Thyroid gland (tissue), 4 donors: ENCODE results near the gene TPGS2. TPM values are rescaled to one million over a fixed set of nuclear protein-coding genes. Genes with fewer than 3 reads are reported as not detected.

Experiments used
- DNase-seq, 2 donors: peaks; one replicate each; pipeline ENCODE4 v3.0.0-alpha.2; 2019
- H3K27ac ChIP-seq, 3 donors: fragments of 200-600 bp; sonication (generic); 1 replicate in 2 of 3; 2 replicates in 1 of 3; pipeline ENCODE4 v1.5.1; 2016 to 2019; ENCODE audit warnings: mild to moderate bottlenecking in 1 of 3, moderate library complexity in 1 of 3
- H3K27me3 ChIP-seq: fragments of 200-600 bp; sonication (generic); one replicate; pipeline ENCODE4 v1.5.1; 2019
- H3K36me3 ChIP-seq, 2 donors: fragments of 200-600 bp; sonication (generic); one replicate each; pipeline ENCODE4 v1.5.1; 2016 to 2019
- H3K4me1 ChIP-seq, 2 donors: fragments of 200-600 bp; sonication (generic); one replicate each; pipeline ENCODE4 v1.5.1; 2017 to 2019
- H3K4me3 ChIP-seq, 3 donors: fragments of 200-600 bp; sonication (generic); replicated peaks in 1 of 3; 1 replicate in 2 of 3; 2 replicates in 1 of 3; pipeline ENCODE4 v1.5.1; 2016; ENCODE audit warnings: mild to moderate bottlenecking in 1 of 3
- H3K9me3 ChIP-seq: fragments of 200-600 bp; sonication (generic); one replicate; pipeline ENCODE4 v1.5.1; 2017
- POLR2A ChIP-seq, 2 donors: fragments of 450-650 bp; IDR thresholded peaks; one replicate each; pipeline ENCODE4 v1.6.1; 2017; ENCODE audit warnings: antibody characterized with exemption in 2 of 2, mild to moderate bottlenecking in 2 of 2, moderate library complexity in 1 of 2
- WGBS, 2 donors: methylation state at CpG; one replicate each; pipeline ENCODE4 v1.1.5; 2017; 5-methylcytosine and 5-hydroxymethylcytosine counted together
- intact Hi-C: fragments of 100-400 bp; cut with DNase I; formaldehyde crosslinking; loops from one replicate; pipeline ENCODE4 v1.15.1; 2023
- total RNA-seq, 4 donors: library from RNA; depleted of rRNA; stranded (reverse); fragments of >200 nt; gene quantifications; one replicate each; pipeline ENCODE4 v1.2.3, GENCODE V29; 2016
- TF ChIP-seq, protein P1 (sequence below), 6 experiments: fragments of 200-600 bp in 3 of 6; fragments of 450-650 bp in 3 of 6; sonication (generic) in 3 of 6; IDR thresholded peaks; one replicate each; pipeline ENCODE4 v1.5.1; 2016 to 2019; ENCODE audit warnings: antibody characterized with exemption in 6 of 6, mild to moderate bottlenecking in 2 of 6, inconsistent platforms in 1 of 6, moderate library complexity in 1 of 6

Gene TPGS2
- total RNA-seq, 4 donors from 2014 or later, result 95.1 to 180 (median 142) TPM

- Histone ChIP-seq H3K9me3 (no peaks in the 10 kb centered on the region), H3K4me3 (no peak overlapping the region), H3K36me3 (no peaks in the 10 kb centered on the region), H3K27me3 (no peaks in the 10 kb centered on the region), H3K4me1 (no peaks in the 10 kb centered on the region), H3K27ac (no peak overlapping the region)
- intact Hi-C loops, result no loop called here
- TF ChIP-seq POLR2A (IDR thresholded peaks at IDR 0.05), result no peak
- TF ChIP-seq, protein P1, sequence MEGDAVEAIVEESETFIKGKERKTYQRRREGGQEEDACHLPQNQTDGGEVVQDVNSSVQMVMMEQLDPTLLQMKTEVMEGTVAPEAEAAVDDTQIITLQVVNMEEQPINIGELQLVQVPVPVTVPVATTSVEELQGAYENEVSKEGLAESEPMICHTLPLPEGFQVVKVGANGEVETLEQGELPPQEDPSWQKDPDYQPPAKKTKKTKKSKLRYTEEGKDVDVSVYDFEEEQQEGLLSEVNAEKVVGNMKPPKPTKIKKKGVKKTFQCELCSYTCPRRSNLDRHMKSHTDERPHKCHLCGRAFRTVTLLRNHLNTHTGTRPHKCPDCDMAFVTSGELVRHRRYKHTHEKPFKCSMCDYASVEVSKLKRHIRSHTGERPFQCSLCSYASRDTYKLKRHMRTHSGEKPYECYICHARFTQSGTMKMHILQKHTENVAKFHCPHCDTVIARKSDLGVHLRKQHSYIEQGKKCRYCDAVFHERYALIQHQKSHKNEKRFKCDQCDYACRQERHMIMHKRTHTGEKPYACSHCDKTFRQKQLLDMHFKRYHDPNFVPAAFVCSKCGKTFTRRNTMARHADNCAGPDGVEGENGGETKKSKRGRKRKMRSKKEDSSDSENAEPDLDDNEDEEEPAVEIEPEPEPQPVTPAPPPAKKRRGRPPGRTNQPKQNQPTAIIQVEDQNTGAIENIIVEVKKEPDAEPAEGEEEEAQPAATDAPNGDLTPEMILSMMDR (IDR thresholded peaks at IDR 0.05), result no peak
- WGBS, 2 donors, result 97 to 98% methylated on average over 2 of the region's 2 CpGs
- DNase-seq, result no peak
Measured at GRCh38 chr18:36833120-36833519, 4.3 kb upstream of the TPGS2 start.

GRCh38 chr18:36831139-36831538 is 2.3 kb upstream of the TPGS2 start:
- no peaks in the 10 kb centered on the region for H3K36me3 ChIP-seq
- intact Hi-C loops, result no loop called here

GRCh38 chr18:36830158-36830495 is 1.3 kb upstream of the TPGS2 start:
- H3K4me3 ChIP-seq, result peak overlapping the region in 1 of 3 donors; percentile 86
- H3K27me3 ChIP-seq, result no peaks in the 10 kb centered on the region
- no peaks in the 10 kb centered on the region for H3K9me3 ChIP-seq
- 50 to 56% methylated on average over 1 of the region's 1 CpG for WGBS, 2 donors
- no peak for TF ChIP-seq POLR2A (IDR thresholded peaks at IDR 0.05)
- TF ChIP-seq, protein P1 (IDR thresholded peaks at IDR 0.05), result no peak
- H3K4me1 ChIP-seq, result peaks cover 0 to 11% of the 10 kb centered on the region in 2 donors
- H3K27ac ChIP-seq, result no peak overlapping the region
- intact Hi-C loops, result no loop called here
- no peaks in the 10 kb centered on the region for H3K36me3 ChIP-seq
- DNase-seq, result no peak

More at GRCh38 chr18:36831139-36831538, 2.3 kb upstream of the TPGS2 start:
- H3K27ac ChIP-seq, result no peak overlapping the region
- peaks cover 0 to 11% of the 10 kb centered on the region in 2 donors for H3K4me1 ChIP-seq
- H3K27me3 ChIP-seq, result no peaks in the 10 kb centered on the region
- H3K4me3 ChIP-seq, result no peak overlapping the region
- no peak for DNase-seq
- 53 to 61% methylated on average over 1 of the region's 1 CpG for WGBS, 2 donors
- TF ChIP-seq POLR2A (IDR thresholded peaks at IDR 0.05), result no peak
- TF ChIP-seq, protein P1 (IDR thresholded peaks at IDR 0.05), result no peak
- H3K9me3 ChIP-seq, result no peaks in the 10 kb centered on the region

DNA sequence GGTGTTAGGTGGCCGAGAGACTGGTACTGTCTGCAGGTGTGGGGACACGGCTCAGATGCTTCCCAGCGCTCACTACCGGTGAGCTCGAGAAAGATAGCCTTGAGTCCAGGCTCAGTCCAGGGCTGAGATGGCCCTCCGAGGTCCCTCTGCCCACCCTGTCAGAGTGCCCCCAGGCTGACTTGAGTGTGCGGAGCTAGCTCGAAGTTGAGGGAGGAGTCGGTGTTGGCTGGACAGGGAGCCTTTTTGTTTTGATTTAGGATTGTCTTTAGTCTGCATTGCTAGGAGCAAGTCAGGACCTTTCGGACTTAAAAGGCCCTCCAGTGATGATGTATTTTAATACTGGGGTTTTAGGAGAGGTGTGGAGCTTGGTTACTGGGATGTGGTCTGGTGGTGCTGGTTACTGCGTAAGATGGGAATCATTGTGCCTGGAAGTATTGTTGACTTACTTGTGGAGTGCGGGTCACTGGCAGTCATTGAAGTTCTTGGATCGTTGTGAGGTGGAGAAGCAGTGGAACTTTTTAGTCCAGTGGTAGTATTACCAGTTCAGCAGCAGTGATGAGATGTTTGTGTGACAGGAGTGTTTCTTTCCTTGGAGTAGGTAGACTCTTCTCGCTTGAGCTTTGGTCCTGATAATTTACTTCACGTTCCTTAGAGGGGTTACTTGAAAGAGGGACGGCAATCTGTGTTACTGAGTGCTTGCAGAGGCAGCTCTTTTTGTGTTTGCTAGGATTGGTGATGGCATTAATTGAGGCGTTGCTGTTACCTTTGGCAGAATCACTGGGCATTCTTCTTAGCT is 758 bp upstream of the TPGS2 start:
- no peaks in the 10 kb centered on the region for H3K36me3 ChIP-seq
- peak; percentile 12 to 19 for DNase-seq
- H3K27ac ChIP-seq, result peak overlapping the region; percentile 67 to 91 (median 73)
- intact Hi-C loops, result no loop called here
- H3K4me3 ChIP-seq, result peak overlapping the region; percentile 84 to 87 (median 86)
- H3K4me1 ChIP-seq, result peaks cover 0 to 11% of the 10 kb centered on the region in 2 donors
- 13 to 18% methylated on average over 12 to 15 of the region's 17 CpGs for WGBS, 2 donors
- H3K27me3 ChIP-seq, result no peaks in the 10 kb centered on the region
- TF ChIP-seq POLR2A (IDR thresholded peaks at IDR 0.05), result no peak
- TF ChIP-seq, protein P1 (IDR thresholded peaks at IDR 0.05), result no peak
- no peaks in the 10 kb centered on the region for H3K9me3 ChIP-seq

GRCh38 chr18:36828157-36828629 is 609 bp downstream of the TPGS2 start:
- TF ChIP-seq, protein P1 (IDR thresholded peaks at IDR 0.05), result no peak
- TF ChIP-seq POLR2A (IDR thresholded peaks at IDR 0.05), result no peak
- 1% methylated on average over 17 to 18 of the region's 18 CpGs for WGBS, 2 donors
- H3K27ac ChIP-seq, result peak overlapping the region; percentile 67 to 91 (median 73)

More at GRCh38 chr18:36828157-36828629, 609 bp downstream of the TPGS2 start:
- intact Hi-C loops, result no loop called here
- no peaks in the 10 kb centered on the region for H3K9me3 ChIP-seq
- H3K36me3 ChIP-seq, result no peaks in the 10 kb centered on the region
- H3K4me3 ChIP-seq, result peak overlapping the region; percentile 84 to 87 (median 86)
- H3K4me1 ChIP-seq, result peaks cover 0 to 11% of the 10 kb centered on the region in 2 donors
- peak in 1 of 2 donors; percentile 39 for DNase-seq
- H3K27me3 ChIP-seq, result no peaks in the 10 kb centered on the region
